SK-N-SH treated with all-trans-retinoic acid at 6 μM for 48 hours (cell line): ENCODE measurements around the gene NDUFS8.

Experiments used
- ISL1 ChIP-seq: fragments of 250-450 bp; sonication (Bioruptor Pico); IDR thresholded peaks from 2 replicates; pipeline ENCODE4 v2.1.2; 2022; ENCODE audit warnings: mild to moderate bottlenecking, moderate library complexity
- ZFP30 ChIP-seq: fragments of 450-650 bp; formaldehyde crosslinking; IDR thresholded peaks from 2 replicates; pipeline ENCODE4 v1.5.0; 2022; ENCODE audit warnings: mild to moderate bottlenecking, moderate library complexity
- ZNF8 ChIP-seq: fragments of 450-650 bp; formaldehyde crosslinking; IDR thresholded peaks from 2 replicates; pipeline ENCODE4 v1.5.0; 2020; ENCODE audit warnings: mild to moderate bottlenecking, moderate library complexity
- TF ChIP-seq, protein P1 (sequence below): fragments of 250-450 bp; sonication (Bioruptor Pico); IDR thresholded peaks from 2 replicates; pipeline ENCODE4 v1.5.1; 2020; ENCODE audit warnings: low read depth, mild to moderate bottlenecking, moderate library complexity

DNA sequence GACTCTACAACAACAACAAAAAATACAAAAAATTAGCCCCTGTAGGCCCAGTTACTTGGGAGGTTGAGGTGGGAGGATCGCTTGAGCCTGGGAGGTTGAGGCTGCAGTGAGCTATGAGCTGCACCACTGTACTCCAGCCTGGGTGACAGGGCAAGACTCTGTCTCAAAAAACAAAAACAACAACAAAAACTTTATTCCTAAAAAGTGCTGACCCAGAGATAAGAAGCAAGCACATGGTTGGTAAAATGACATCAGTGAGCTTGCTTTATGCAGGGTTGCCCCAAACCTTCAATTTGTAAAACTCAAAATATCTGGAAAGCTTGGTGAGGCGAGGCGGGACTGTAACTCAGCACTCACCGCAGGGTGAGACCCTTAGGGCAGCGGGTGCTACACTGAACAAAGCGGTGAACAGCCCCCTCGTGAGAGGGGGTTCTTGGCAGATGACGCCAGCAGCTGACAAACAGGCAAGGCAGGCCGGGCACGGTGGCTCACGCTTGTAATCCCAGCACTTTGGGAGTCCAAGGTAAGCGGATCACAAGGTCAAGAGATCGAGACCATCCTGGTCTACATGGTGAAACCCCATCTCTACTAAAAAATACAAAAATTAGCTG, 4.9 kb downstream of the NDUFS8 start:
- TF ChIP-seq ZNF8 (CRISPR knock-in tag) (no peak), ZFP30 (no peak), ISL1 (CRISPR knock-in tag) (no peak)
- TF ChIP-seq, protein P1, sequence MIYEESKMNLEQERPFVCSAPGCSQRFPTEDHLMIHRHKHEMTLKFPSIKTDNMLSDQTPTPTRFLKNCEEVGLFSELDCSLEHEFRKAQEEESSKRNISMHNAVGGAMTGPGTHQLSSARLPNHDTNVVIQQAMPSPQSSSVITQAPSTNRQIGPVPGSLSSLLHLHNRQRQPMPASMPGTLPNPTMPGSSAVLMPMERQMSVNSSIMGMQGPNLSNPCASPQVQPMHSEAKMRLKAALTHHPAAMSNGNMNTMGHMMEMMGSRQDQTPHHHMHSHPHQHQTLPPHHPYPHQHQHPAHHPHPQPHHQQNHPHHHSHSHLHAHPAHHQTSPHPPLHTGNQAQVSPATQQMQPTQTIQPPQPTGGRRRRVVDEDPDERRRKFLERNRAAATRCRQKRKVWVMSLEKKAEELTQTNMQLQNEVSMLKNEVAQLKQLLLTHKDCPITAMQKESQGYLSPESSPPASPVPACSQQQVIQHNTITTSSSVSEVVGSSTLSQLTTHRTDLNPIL (CRISPR knock-in tag) = no peak
